H9 (cell line): ENCODE data around the gene ABCA12. TPM values are rescaled to one million over a fixed set of nuclear protein-coding genes. Genes with fewer than 3 reads are reported as not detected.

ENCODE experiments used
- DNase-seq: peaks from one replicate; pipeline ENCODE4 v3.0.0-alpha.2; 2017
- H2AFZ ChIP-seq: one replicate; pipeline ENCODE4 v1.6.1; 2013; ENCODE audit warnings: mild to moderate bottlenecking, low read length, control low read depth, moderate library complexity
- H2AK5ac ChIP-seq: 2 replicates; pipeline ENCODE4 v1.6.1; 2013; ENCODE audit warnings: low read length, control low read depth, mixed read lengths; ENCODE audit not compliant: insufficient read length
- H2BK120ac ChIP-seq: one replicate; pipeline ENCODE4 v1.6.1; 2013; ENCODE audit warnings: low read depth, mild to moderate bottlenecking, low read length, control low read depth, inconsistent platforms; ENCODE audit not compliant: poor library complexity, severe bottlenecking
- H2BK12ac ChIP-seq: 2 replicates; pipeline ENCODE4 v1.6.1; 2013; ENCODE audit warnings: low read length, control low read depth, mixed read lengths, low read depth; ENCODE audit not compliant: insufficient read length
- H2BK15ac ChIP-seq: 2 replicates; pipeline ENCODE4 v1.6.1; 2013; ENCODE audit warnings: low read depth, low read length, control low read depth
- H2BK20ac ChIP-seq: one replicate; pipeline ENCODE4 v1.6.1; 2013; ENCODE audit warnings: low read depth, mild to moderate bottlenecking, low read length, control low read depth, inconsistent platforms; ENCODE audit not compliant: poor library complexity, severe bottlenecking
- H2BK5ac ChIP-seq: 2 replicates; pipeline ENCODE4 v1.6.1; 2013; ENCODE audit warnings: low read length, control low read depth, mixed read lengths; ENCODE audit not compliant: insufficient read length
- H3K14ac ChIP-seq: 2 replicates; pipeline ENCODE4 v1.6.1; 2013; ENCODE audit warnings: low read length, control low read depth; ENCODE audit not compliant: insufficient read depth
- H3K18ac ChIP-seq: 2 replicates; pipeline ENCODE4 v1.6.1; 2013; ENCODE audit warnings: low read depth, mild to moderate bottlenecking, mixed read lengths, low read length, control low read depth; ENCODE audit not compliant: insufficient read length
- H3K23ac ChIP-seq: 2 replicates; pipeline ENCODE4 v1.6.1; 2013; ENCODE audit warnings: low read length, control low read depth, mixed read lengths, low read depth; ENCODE audit not compliant: insufficient read length
- H3K23me2 ChIP-seq: 2 replicates; pipeline ENCODE4 v1.6.1; 2013; ENCODE audit warnings: low read depth, mild to moderate bottlenecking, mixed read lengths, low read length, control low read depth; ENCODE audit not compliant: insufficient read length, poor library complexity, severe bottlenecking
- H3K27ac ChIP-seq: 2 replicates; pipeline ENCODE4 v1.5.1; 2013; ENCODE audit warnings: low read length, control low read depth, mixed read lengths, low read depth; ENCODE audit not compliant: insufficient read length
- H3K27me3 ChIP-seq: 2 replicates; pipeline ENCODE4 v1.6.1; 2013; ENCODE audit warnings: low read length, control low read depth, inconsistent platforms; ENCODE audit not compliant: insufficient read depth
- H3K4ac ChIP-seq: 2 replicates; pipeline ENCODE4 v1.6.1; 2013; ENCODE audit warnings: low read depth, mild to moderate bottlenecking, control low read depth, inconsistent platforms, low read length, moderate library complexity
- H3K4me1 ChIP-seq: 2 replicates; pipeline ENCODE4 v1.6.1; 2013; ENCODE audit warnings: low read length, control low read depth, inconsistent platforms; ENCODE audit not compliant: insufficient read depth
- H3K4me2 ChIP-seq: 2 replicates; pipeline ENCODE4 v1.6.1; 2013; ENCODE audit warnings: low read length, control low read depth, mixed read lengths; ENCODE audit not compliant: insufficient read length, insufficient read depth
- H3K56ac ChIP-seq: 2 replicates; pipeline ENCODE4 v1.6.1; 2013; ENCODE audit warnings: low read depth, mild to moderate bottlenecking, mixed read lengths, low read length, control low read depth; ENCODE audit not compliant: insufficient read length
- H3K79me1 ChIP-seq: 2 replicates; pipeline ENCODE4 v1.6.1; 2013; ENCODE audit warnings: low read depth, mild to moderate bottlenecking, moderate library complexity, low read length, control low read depth, inconsistent platforms; ENCODE audit not compliant: insufficient read depth, poor library complexity, severe bottlenecking
- H3K79me2 ChIP-seq: 2 replicates; pipeline ENCODE4 v1.6.1; 2013; ENCODE audit warnings: low read length, control low read depth, inconsistent platforms; ENCODE audit not compliant: insufficient read depth
- H3K9ac ChIP-seq: 2 replicates; pipeline ENCODE4 v1.6.1; 2013; ENCODE audit warnings: low read length, control low read depth, mixed read lengths; ENCODE audit not compliant: insufficient read length; ENCODE audit errors: extremely low read depth
- H3K9me3 ChIP-seq: one replicate; pipeline ENCODE4 v1.6.1; 2013; ENCODE audit warnings: low read depth, low read length, inconsistent platforms; ENCODE audit not compliant: control insufficient read depth
- H3T11ph ChIP-seq: one replicate; pipeline ENCODE4 v1.6.1; 2013; ENCODE audit warnings: mild to moderate bottlenecking, low read length, control low read depth, inconsistent platforms
- H4K20me1 ChIP-seq: one replicate; pipeline ENCODE4 v1.6.1; 2013; ENCODE audit not compliant: control insufficient read depth, insufficient read length, insufficient read depth
- H4K5ac ChIP-seq: 2 replicates; pipeline ENCODE4 v1.6.1; 2013; ENCODE audit warnings: low read depth, mild to moderate bottlenecking, mixed read lengths, low read length, control low read depth; ENCODE audit not compliant: insufficient read length
- H4K8ac ChIP-seq: replicated peaks from 2 replicates; pipeline ENCODE4 v1.6.1; 2013; ENCODE audit warnings: low read length, control low read depth, mixed read lengths, low read depth; ENCODE audit not compliant: insufficient read length
- H4K91ac ChIP-seq: 2 replicates; pipeline ENCODE4 v1.6.1; 2013; ENCODE audit warnings: low read depth, mild to moderate bottlenecking, moderate library complexity, mixed read lengths, low read length, control low read depth; ENCODE audit not compliant: insufficient read length
- H3K27ac Mint-ChIP-seq, 3 experiments: 2 replicates in 2 of 3; 3 replicates in 1 of 3; pipeline ENCODE4 v1.8.0; 2020 to 2021; ENCODE audit warnings: mixed read lengths in 3 of 3, mild to moderate bottlenecking in 1 of 3, moderate library complexity in 1 of 3
- H3K27me3 Mint-ChIP-seq: 2 replicates; pipeline ENCODE4 v1.8.0; 2021; ENCODE audit warnings: low read depth, mild to moderate bottlenecking, moderate library complexity, mixed read lengths
- H3K36me3 Mint-ChIP-seq, 3 experiments: 2 replicates in 2 of 3; 3 replicates in 1 of 3; pipeline ENCODE4 v1.8.0; 2020 to 2021; ENCODE audit warnings: low read depth in 3 of 3, mixed read lengths in 3 of 3; ENCODE audit not compliant: insufficient read depth in 1 of 3
- H3K4me1 Mint-ChIP-seq, 2 experiments: 2 replicates each; pipeline ENCODE4 v1.8.0; 2020; ENCODE audit warnings: mixed read lengths in 2 of 2
- H3K4me3 Mint-ChIP-seq, 2 experiments: 2 replicates in 1 of 2; 3 replicates in 1 of 2; pipeline ENCODE4 v1.8.0; 2020 to 2021; ENCODE audit warnings: mild to moderate bottlenecking in 2 of 2, mixed read lengths in 2 of 2, moderate library complexity in 1 of 2
- H3K9me3 Mint-ChIP-seq, 2 experiments: 2 replicates in 1 of 2; 3 replicates in 1 of 2; pipeline ENCODE4 v1.8.0; 2020; ENCODE audit warnings: mild to moderate bottlenecking in 2 of 2, mixed read lengths in 2 of 2, moderate library complexity in 1 of 2
- CTCF ChIP-seq: fragments of 200-600 bp; sonication (generic); conservative IDR thresholded peaks from 3 replicates; pipeline ENCODE4 v1.8.0; 2021; ENCODE audit warnings: antibody characterized with exemption, mild to moderate bottlenecking
- WGBS: extraction: QIAGEN DNeasy Blood & Tissue Kit; methylation state at CpG from one replicate; pipeline ENCODE4 v1.1.7; 2013; ENCODE audit warnings: missing lambda C conversion rate, low lambda C conversion rate, mixed read lengths; ENCODE audit not compliant: insufficient read length; ENCODE audit errors: extremely low coverage; 5-methylcytosine and 5-hydroxymethylcytosine counted together
- total RNA-seq: library from RNA; stranded (reverse); gene quantifications from 2 replicates; pipeline ENCODE4 v1.2.1, GENCODE V29; 2021

ABCA12 gene
- total RNA-seq, 1 experiment from 2014 or later: not detected

GRCh38 chr2:215038421-215038820 lies 100.0 kb downstream of the ABCA12 start:
- H4K5ac ChIP-seq: no peak overlapping the region
- DNase-seq: no peak
- H3K4me1 Mint-ChIP-seq: no peaks in the 10 kb centered on the region
- H3K4ac ChIP-seq: no peak overlapping the region
- no peak overlapping the region for H3K18ac ChIP-seq
- no peak overlapping the region for H2BK12ac ChIP-seq
- no peak overlapping the region for H3K23ac ChIP-seq
- no peaks in the 10 kb centered on the region for H3K27me3 ChIP-seq
- no peaks in the 10 kb centered on the region for H3K9me3 ChIP-seq
- H3K4me2 ChIP-seq: no peak overlapping the region
- H3K36me3 Mint-ChIP-seq: no peaks in the 10 kb centered on the region
- H3K4me3 Mint-ChIP-seq: no peak overlapping the region
- no peak overlapping the region for H3K27ac Mint-ChIP-seq
- no peak overlapping the region for H2BK20ac ChIP-seq
- H4K20me1 ChIP-seq: no peaks in the 10 kb centered on the region
- H3K23me2 ChIP-seq: no peaks in the 10 kb centered on the region
- H4K91ac ChIP-seq: no peak overlapping the region
- no CpG with 5 or more reads among the region's 3 CpGs for WGBS
- no peaks in the 10 kb centered on the region for H3K27me3 Mint-ChIP-seq
- H3K79me2 ChIP-seq: no peaks in the 10 kb centered on the region
- no peak overlapping the region for H2BK15ac ChIP-seq
- H3K14ac ChIP-seq: no peak overlapping the region
- H3K56ac ChIP-seq: no peak overlapping the region
- no peaks in the 10 kb centered on the region for H3K79me1 ChIP-seq
- no peak overlapping the region for H2BK120ac ChIP-seq
- H3T11ph ChIP-seq: no peak overlapping the region
- H4K8ac ChIP-seq: no peak overlapping the region
- no peak overlapping the region for H2AK5ac ChIP-seq
- TF ChIP-seq CTCF: no peak
- H2AFZ ChIP-seq: no peak overlapping the region
- H3K9ac ChIP-seq: no peak overlapping the region
- 0 out of 5 replicates have a peak, but pooled peaks cover 0 to 2% of the 10 kb centered on the region in 2 experiments for H3K9me3 Mint-ChIP-seq
- no peaks in the 10 kb centered on the region for H3K4me1 ChIP-seq
- H2BK5ac ChIP-seq: no peak overlapping the region
- H3K27ac ChIP-seq: no peak overlapping the region
